Retinal pigment epithelial cell (primary cell): Measurements from ENCODE around the gene CDH13.

Experiments used
- DNase-seq: peaks from one replicate; pipeline ENCODE4 v3.0.0-alpha.2; 2010; ENCODE audit warnings: low read depth
- H3K4me3 ChIP-seq: 2 replicates; pipeline ENCODE4 v1.5.1; 2011; ENCODE audit warnings: mild to moderate bottlenecking, low read length, control low read depth, moderate library complexity
- TF ChIP-seq, protein P1 (sequence below): conservative IDR thresholded peaks from 2 replicates; pipeline ENCODE4 v1.5.1; 2011; ENCODE audit warnings: low read depth, low read length, control low read depth, inconsistent platforms

CDH13 gene

GRCh38 chr16:83482545-83483162, 855.9 kb downstream of the CDH13 start:
- H3K4me3 ChIP-seq: no peak overlapping the region
- TF ChIP-seq, protein P1, sequence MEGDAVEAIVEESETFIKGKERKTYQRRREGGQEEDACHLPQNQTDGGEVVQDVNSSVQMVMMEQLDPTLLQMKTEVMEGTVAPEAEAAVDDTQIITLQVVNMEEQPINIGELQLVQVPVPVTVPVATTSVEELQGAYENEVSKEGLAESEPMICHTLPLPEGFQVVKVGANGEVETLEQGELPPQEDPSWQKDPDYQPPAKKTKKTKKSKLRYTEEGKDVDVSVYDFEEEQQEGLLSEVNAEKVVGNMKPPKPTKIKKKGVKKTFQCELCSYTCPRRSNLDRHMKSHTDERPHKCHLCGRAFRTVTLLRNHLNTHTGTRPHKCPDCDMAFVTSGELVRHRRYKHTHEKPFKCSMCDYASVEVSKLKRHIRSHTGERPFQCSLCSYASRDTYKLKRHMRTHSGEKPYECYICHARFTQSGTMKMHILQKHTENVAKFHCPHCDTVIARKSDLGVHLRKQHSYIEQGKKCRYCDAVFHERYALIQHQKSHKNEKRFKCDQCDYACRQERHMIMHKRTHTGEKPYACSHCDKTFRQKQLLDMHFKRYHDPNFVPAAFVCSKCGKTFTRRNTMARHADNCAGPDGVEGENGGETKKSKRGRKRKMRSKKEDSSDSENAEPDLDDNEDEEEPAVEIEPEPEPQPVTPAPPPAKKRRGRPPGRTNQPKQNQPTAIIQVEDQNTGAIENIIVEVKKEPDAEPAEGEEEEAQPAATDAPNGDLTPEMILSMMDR: no peak
- DNase-seq: no peak

- DNase-seq: no peak
- H3K4me3 ChIP-seq: no peak overlapping the region
- TF ChIP-seq, protein P1: no peak
Measured at GRCh38 chr16:83490073-83490472, 863.3 kb downstream of the CDH13 start.

DNA sequence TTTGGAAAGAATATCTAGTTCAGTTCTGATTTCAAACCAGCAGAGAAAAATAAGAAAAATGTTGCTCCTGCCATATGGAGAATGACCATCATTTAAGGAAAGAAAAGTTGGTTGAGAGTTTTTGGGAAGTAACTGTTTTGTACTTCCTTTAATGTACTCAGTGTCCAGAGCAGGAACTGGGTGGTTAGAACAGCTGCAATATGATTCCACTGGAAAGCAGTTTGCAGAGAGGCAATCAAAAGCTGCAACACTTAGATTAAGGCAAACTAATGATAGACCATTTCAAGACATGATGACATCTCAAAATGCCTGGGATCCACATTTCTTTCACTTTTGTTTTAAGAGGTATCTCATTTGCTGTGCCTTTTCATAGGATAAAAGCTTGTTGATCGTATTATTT, 867.7 kb downstream of the CDH13 start:
- H3K4me3 ChIP-seq: no peak overlapping the region

GRCh38 chr16:83501481-83501880, 874.7 kb downstream of the CDH13 start:
- TF ChIP-seq, protein P1: no peak
- no peak overlapping the region for H3K4me3 ChIP-seq
- no peak for DNase-seq

More for the DNA sequence above, 867.7 kb downstream of the CDH13 start:
- no peak for DNase-seq
- TF ChIP-seq, protein P1: no peak

- H3K4me3 ChIP-seq: no peak overlapping the region
- TF ChIP-seq, protein P1: no peak
- DNase-seq: no peak
Measured at GRCh38 chr16:83508295-83508694, 881.5 kb downstream of the CDH13 start.

- no peak for DNase-seq
- TF ChIP-seq, protein P1: no peak
- no peak overlapping the region for H3K4me3 ChIP-seq
Measured at GRCh38 chr16:83509316-83509715, 882.5 kb downstream of the CDH13 start.

GRCh38 chr16:83510906-83511305, 884.1 kb downstream of the CDH13 start:
- DNase-seq: no peak
- H3K4me3 ChIP-seq: no peak overlapping the region
- TF ChIP-seq, protein P1: no peak
